ENCODE data around the gene GFRA1.

GRCh38 chr10:116011929-116012328 lies 261.1 kb downstream of the GFRA1 start:
- TF ChIP-seq, protein P1, sequence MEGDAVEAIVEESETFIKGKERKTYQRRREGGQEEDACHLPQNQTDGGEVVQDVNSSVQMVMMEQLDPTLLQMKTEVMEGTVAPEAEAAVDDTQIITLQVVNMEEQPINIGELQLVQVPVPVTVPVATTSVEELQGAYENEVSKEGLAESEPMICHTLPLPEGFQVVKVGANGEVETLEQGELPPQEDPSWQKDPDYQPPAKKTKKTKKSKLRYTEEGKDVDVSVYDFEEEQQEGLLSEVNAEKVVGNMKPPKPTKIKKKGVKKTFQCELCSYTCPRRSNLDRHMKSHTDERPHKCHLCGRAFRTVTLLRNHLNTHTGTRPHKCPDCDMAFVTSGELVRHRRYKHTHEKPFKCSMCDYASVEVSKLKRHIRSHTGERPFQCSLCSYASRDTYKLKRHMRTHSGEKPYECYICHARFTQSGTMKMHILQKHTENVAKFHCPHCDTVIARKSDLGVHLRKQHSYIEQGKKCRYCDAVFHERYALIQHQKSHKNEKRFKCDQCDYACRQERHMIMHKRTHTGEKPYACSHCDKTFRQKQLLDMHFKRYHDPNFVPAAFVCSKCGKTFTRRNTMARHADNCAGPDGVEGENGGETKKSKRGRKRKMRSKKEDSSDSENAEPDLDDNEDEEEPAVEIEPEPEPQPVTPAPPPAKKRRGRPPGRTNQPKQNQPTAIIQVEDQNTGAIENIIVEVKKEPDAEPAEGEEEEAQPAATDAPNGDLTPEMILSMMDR (IDR thresholded peaks at IDR 0.05; ENCODE audit: poor library complexity): no peak
- TF ChIP-seq EZH2 (IDR thresholded peaks at IDR 0.05; ENCODE audit: borderline replicate concordance): no peak

All from hepatocyte (in vitro differentiated cells).